ENCODE results near the gene MCM6. TPM values are rescaled to one million over a fixed set of nuclear protein-coding genes. Genes with fewer than 3 reads are reported as not detected.

The MCM6 gene
- total RNA-seq, 1 experiment from 2014 or later = 84.8 TPM

GRCh38 chr2:135800513-135801460, 75.5 kb downstream of the MCM6 start:
- ChIA-PET POLR2A (no interaction called here), CTCF (no interaction called here)

More at GRCh38 chr2:135800513-135801460, 75.5 kb downstream of the MCM6 start:
- Histone ChIP-seq H4K20me1 (ENCODE audit: insufficient read depth) (no peaks in the 10 kb centered on the region), H3K27ac (ENCODE audit: low read depth, low read length) (no peak overlapping the region), H3K9ac (ENCODE audit: low read length) (no peak overlapping the region), H3K9me2 (ENCODE audit: insufficient read depth) (no peaks in the 10 kb centered on the region), H3K79me2 (ENCODE audit: insufficient read depth, low read length) (no peaks in the 10 kb centered on the region), H3K4me3 (replicated peaks in 1 of 2; ENCODE audit: low read depth in 1 of 2, low read length in 2 of 2) (no peak overlapping the region), H3K36me3 (ENCODE audit: control insufficient read depth in 1 of 2, insufficient read depth in 2 of 2, low read length in 2 of 2) (no peaks in the 10 kb centered on the region), H3K4me2 (ENCODE audit: low read length) (no peak overlapping the region), H3K9me3 (ENCODE audit: control insufficient read depth in 1 of 2, insufficient read depth in 1 of 2, low read depth in 1 of 2, low read length in 2 of 2) (peaks cover 9 to 18% of the 10 kb centered on the region in 2 experiments; a peak in 2 of 4 replicates), H3K4me1 (ENCODE audit: control insufficient read depth in 1 of 2, insufficient read depth in 2 of 2, low read length in 2 of 2) (peaks cover 0 to 3% of the 10 kb centered on the region in 2 experiments; a peak in 1 of 4 replicates), H3K27me3 (ENCODE audit: insufficient read depth, low read length) (no peaks in the 10 kb centered on the region), H2AFZ (ENCODE audit: low read depth, low read length, poor library complexity, severe bottlenecking) (no peak overlapping the region)
- RAD21 ChIA-PET (ENCODE audit: low non-redundant PET in 1 of 2, low total read pairs in 2 of 2, uncharacterized antibody in 2 of 2, unreplicated experiment in 2 of 2) = no interaction called here
- ATAC-seq (no peak), DNase-seq (ENCODE audit: low read depth, low spot score) (no peak)
- intact Hi-C loops (cut with micrococcal nuclease) = no loop called here
- TF ChIP-seq ZBTB33 (IDR thresholded peaks at IDR 0.05; ENCODE audit: extremely low read depth, insufficient replicate concordance, low read length) (no peak), CTCF (IDR thresholded peaks at IDR 0.05 in 2 of 3, conservative IDR thresholded peaks at IDR 0.05 in 1 of 3; ENCODE audit: borderline replicate concordance in 1 of 3, insufficient read depth in 1 of 3, low read depth in 2 of 3, low read length in 2 of 3) (peak in 1 of 3 experiments; percentile 31; a peak in 1 of 6 replicates)
- BruUV-seq (replicated peaks) = no TSS peak

Measured in HCT116 (cell line).